PFSK-1 (cell line): ENCODE measurements around the gene IFT81.

Experiments
- FOXP2 ChIP-seq: optimal IDR thresholded peaks from 2 replicates; pipeline ENCODE3; 2011; ENCODE audit warnings: borderline replicate concordance, control low read depth, inconsistent platforms; ENCODE audit not compliant: insufficient read depth; ENCODE audit errors: extremely low read length, extremely low read depth
- POLR2AphosphoS5 ChIP-seq: IDR thresholded peaks from 2 replicates; pipeline ENCODE4 v1.6.1; 2012; ENCODE audit warnings: low read depth, mild to moderate bottlenecking, control low read depth, low read length, moderate library complexity
- SIN3A ChIP-seq: IDR thresholded peaks from 2 replicates; pipeline ENCODE4 v1.6.1; 2012; ENCODE audit warnings: mild to moderate bottlenecking, low read length, moderate library complexity, borderline replicate concordance; ENCODE audit not compliant: insufficient read depth
- TAF1 ChIP-seq: IDR thresholded peaks from 2 replicates; pipeline ENCODE4 v1.6.1; 2012; ENCODE audit warnings: low read length, control low read depth, borderline replicate concordance; ENCODE audit not compliant: insufficient read depth
- TF ChIP-seq, protein P1 (sequence below), 2 experiments: IDR thresholded peaks; 2 replicates each; pipeline versions ENCODE4 v1.6.1 to v1.8.0; 2011 to 2012; ENCODE audit warnings: low read depth in 2 of 2, low read length in 2 of 2, control low read depth in 1 of 2, inconsistent platforms in 1 of 2, mild to moderate bottlenecking in 1 of 2, moderate library complexity in 1 of 2; ENCODE audit not compliant: insufficient read depth in 1 of 2

Gene IFT81

DNA sequence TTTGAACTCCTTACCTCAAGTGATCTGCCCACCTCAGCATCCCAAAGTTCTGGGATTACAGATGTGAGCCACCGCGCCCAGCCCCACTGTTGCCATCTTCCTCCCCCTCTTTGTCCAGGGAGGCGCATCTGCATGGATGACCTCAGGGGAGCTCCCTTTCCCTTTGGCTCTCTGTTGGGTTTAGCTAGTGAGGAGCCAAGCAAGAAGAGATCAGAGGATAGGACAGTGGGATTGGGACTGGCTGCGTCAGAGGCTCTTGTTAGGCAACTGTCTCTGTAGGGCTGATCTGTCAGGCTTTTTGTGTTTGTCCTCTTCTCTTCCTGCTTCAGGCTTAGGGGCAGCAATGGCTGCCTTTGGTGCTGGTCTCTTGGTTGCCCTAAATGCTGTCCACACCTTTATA lies 8.5 kb upstream of the IFT81 start:
- TF ChIP-seq POLR2AphosphoS5 = no peak
- no peak for TF ChIP-seq TAF1
- TF ChIP-seq SIN3A = no peak
- TF ChIP-seq, protein P1, sequence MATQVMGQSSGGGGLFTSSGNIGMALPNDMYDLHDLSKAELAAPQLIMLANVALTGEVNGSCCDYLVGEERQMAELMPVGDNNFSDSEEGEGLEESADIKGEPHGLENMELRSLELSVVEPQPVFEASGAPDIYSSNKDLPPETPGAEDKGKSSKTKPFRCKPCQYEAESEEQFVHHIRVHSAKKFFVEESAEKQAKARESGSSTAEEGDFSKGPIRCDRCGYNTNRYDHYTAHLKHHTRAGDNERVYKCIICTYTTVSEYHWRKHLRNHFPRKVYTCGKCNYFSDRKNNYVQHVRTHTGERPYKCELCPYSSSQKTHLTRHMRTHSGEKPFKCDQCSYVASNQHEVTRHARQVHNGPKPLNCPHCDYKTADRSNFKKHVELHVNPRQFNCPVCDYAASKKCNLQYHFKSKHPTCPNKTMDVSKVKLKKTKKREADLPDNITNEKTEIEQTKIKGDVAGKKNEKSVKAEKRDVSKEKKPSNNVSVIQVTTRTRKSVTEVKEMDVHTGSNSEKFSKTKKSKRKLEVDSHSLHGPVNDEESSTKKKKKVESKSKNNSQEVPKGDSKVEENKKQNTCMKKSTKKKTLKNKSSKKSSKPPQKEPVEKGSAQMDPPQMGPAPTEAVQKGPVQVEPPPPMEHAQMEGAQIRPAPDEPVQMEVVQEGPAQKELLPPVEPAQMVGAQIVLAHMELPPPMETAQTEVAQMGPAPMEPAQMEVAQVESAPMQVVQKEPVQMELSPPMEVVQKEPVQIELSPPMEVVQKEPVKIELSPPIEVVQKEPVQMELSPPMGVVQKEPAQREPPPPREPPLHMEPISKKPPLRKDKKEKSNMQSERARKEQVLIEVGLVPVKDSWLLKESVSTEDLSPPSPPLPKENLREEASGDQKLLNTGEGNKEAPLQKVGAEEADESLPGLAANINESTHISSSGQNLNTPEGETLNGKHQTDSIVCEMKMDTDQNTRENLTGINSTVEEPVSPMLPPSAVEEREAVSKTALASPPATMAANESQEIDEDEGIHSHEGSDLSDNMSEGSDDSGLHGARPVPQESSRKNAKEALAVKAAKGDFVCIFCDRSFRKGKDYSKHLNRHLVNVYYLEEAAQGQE (IDR thresholded peaks at IDR 0.05; ENCODE audit: insufficient read depth in 1 of 2, low read depth in 2 of 2, low read length in 2 of 2) = no peak
- TF ChIP-seq FOXP2 = no peak

DNA sequence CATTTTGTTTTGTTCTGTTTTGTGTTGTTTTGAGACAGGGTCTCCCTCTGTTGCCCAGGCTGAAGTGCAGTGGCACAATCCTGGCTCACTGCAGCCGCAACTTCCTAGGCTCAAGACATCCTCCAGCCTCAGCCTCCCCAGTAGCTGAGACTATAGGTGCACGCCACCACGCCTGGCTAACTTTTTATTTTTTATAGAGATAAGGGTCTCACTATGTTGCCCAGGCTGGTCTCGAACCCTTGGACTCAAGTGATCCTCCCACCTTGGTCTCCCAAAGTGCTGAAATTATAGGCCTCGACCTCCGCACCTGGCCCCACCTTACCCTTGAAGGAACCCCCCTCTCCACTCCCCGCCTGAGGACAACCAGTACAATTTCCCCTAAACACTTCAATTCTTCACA lies 7.5 kb upstream of the IFT81 start:
- TF ChIP-seq, protein P1 (IDR thresholded peaks at IDR 0.05; ENCODE audit: insufficient read depth in 1 of 2, low read depth in 2 of 2, low read length in 2 of 2) = no peak
- TF ChIP-seq TAF1 (no peak), POLR2AphosphoS5 (no peak), SIN3A (no peak), FOXP2 (no peak)

DNA sequence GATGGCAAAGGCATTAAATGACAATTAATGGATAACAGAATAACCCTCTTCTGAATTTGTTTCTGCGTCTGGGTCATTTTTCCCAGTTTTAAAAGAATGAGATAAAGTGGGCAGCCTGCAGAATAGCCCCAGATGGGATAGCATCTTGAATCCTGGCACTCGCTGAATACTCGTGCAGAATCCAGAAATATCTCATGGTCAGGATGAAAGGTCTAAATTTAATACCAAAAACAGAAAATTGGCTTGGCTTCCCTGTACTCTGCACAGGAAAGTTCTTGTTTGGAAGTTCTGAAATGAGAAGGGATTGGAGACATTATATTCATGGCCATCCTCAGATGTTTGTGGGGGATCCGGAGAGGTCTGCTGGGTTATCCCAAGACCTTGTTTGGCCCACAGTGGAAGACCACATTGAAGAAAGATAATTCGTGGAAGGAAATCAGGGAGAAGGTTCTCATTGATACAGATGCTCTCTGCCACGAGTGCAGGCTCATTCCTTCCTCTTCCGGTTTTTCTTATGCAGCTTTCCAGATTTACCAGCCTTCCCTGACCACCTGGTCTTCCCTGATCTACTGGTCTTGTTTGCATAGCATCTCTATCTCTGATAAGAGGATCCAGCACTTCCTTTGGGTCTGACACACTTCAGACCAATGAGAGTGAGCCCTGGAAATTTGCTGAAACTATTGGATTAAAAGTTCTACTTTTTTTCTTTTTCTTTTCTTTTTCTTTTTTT lies 6.0 kb upstream of the IFT81 start:
- TF ChIP-seq, protein P1 (IDR thresholded peaks at IDR 0.05; ENCODE audit: insufficient read depth in 1 of 2, low read depth in 2 of 2, low read length in 2 of 2) = no peak
- TF ChIP-seq FOXP2 (no peak), SIN3A (no peak), POLR2AphosphoS5 (no peak), TAF1 (no peak)

DNA sequence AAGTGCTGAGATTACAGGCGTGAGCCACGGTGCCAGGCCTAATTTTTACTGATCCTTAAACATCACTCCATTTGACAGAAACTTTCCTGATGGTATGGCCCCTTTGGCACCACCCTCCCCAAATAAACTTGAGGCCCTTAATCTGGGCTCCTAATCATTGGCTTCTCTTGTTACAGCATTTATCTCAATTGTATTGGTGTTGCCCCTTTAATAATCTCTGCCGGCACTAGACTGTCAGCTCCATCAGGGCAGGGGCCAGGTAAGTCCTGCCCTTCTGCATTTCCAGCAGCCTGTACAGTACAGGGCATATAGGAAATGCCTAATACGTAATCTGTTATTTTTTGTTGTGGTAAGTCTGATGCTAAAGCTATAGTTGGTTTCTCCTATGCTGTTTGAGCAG lies 1.2 kb upstream of the IFT81 start:
- TF ChIP-seq, protein P1 (IDR thresholded peaks at IDR 0.05; ENCODE audit: insufficient read depth in 1 of 2, low read depth in 2 of 2, low read length in 2 of 2) = no peak
- no peak for TF ChIP-seq FOXP2
- no peak for TF ChIP-seq POLR2AphosphoS5
- no peak for TF ChIP-seq SIN3A
- TF ChIP-seq TAF1 = no peak

DNA sequence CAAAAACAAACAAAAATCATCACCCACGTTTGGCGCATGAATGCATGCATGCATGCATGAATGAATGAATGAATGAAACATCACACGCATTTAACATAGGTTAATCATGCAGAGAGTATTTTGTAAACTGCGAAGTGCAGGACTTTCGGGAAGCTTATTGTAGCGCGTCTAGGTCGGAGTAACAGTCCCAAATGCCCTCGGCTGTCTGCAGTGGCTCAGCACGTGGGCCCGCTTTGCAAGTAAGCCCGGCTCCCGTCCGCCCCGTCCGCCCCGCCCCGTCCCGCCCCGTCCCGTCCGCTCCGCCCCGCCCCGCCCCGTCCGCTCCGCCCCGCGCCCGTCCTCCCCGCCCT lies 263 bp upstream of the IFT81 start:
- TF ChIP-seq, protein P1 (IDR thresholded peaks at IDR 0.05; ENCODE audit: insufficient read depth in 1 of 2, low read depth in 2 of 2, low read length in 2 of 2) = no peak
- TF ChIP-seq POLR2AphosphoS5 (no peak), FOXP2 (no peak), SIN3A (no peak), TAF1 (no peak)
